ENCODE results near the gene RPTOR. TPM values are rescaled to one million over a fixed set of nuclear protein-coding genes. Genes with fewer than 3 reads are reported as not detected.

RPTOR gene
- total RNA-seq, 1 experiment from 2014 or later: 27.0 TPM

GRCh38 chr17:80824549-80825470 is 280.2 kb downstream of the RPTOR start:
- Histone ChIP-seq H3K36me3 (peaks cover 56% of the 10 kb centered on the region), H3K27ac (no peak overlapping the region), H3K4me1 (replicated peaks) (peaks cover 17% of the 10 kb centered on the region), H3K9me3 (replicated peaks) (no peaks in the 10 kb centered on the region), H3K27me3 (replicated peaks) (no peaks in the 10 kb centered on the region), H3K4me3 (no peak overlapping the region)
- no peak for DNase-seq (ENCODE audit: low read depth in 1 of 2, low spot score in 2 of 2)

- peaks cover 17% of the 10 kb centered on the region for H3K4me1 ChIP-seq (replicated peaks)
- no peak overlapping the region for H3K27ac ChIP-seq
- no peaks in the 10 kb centered on the region for H3K27me3 ChIP-seq (replicated peaks)
- no peak for DNase-seq (ENCODE audit: low read depth in 1 of 2, low spot score in 2 of 2)
- H3K4me3 ChIP-seq: no peak overlapping the region
- no peaks in the 10 kb centered on the region for H3K9me3 ChIP-seq (replicated peaks)
- peaks cover 56% of the 10 kb centered on the region for H3K36me3 ChIP-seq
Measured at GRCh38 chr17:80825471-80826345, 281.1 kb downstream of the RPTOR start.

- H3K36me3 ChIP-seq: peaks cover 56% of the 10 kb centered on the region
- no peaks in the 10 kb centered on the region for H3K27me3 ChIP-seq (replicated peaks)
- 0 out of 2 replicates have a peak overlapping the region, but pooled peaks have one; percentile 7 for H3K27ac ChIP-seq
- H3K4me1 ChIP-seq (replicated peaks): peaks cover 17% of the 10 kb centered on the region
- no peak for DNase-seq (ENCODE audit: low read depth in 1 of 2, low spot score in 2 of 2)
- H3K9me3 ChIP-seq (replicated peaks): no peaks in the 10 kb centered on the region
- H3K4me3 ChIP-seq: no peak overlapping the region
Measured at GRCh38 chr17:80826346-80826954, 281.8 kb downstream of the RPTOR start.

GRCh38 chr17:80826955-80827645 is 282.5 kb downstream of the RPTOR start:
- no peaks in the 10 kb centered on the region for H3K9me3 ChIP-seq (replicated peaks)
- peaks cover 21% of the 10 kb centered on the region for H3K4me1 ChIP-seq (replicated peaks)
- no peak overlapping the region for H3K4me3 ChIP-seq
- peak overlapping the region; percentile 40 for H3K27ac ChIP-seq
- no peaks in the 10 kb centered on the region for H3K27me3 ChIP-seq (replicated peaks)
- peaks cover 49% of the 10 kb centered on the region for H3K36me3 ChIP-seq
- peak; percentile 68 to 85 for DNase-seq (ENCODE audit: low read depth in 1 of 2, low spot score in 2 of 2)

- H3K27me3 ChIP-seq (replicated peaks): no peaks in the 10 kb centered on the region
- H3K4me3 ChIP-seq: no peak overlapping the region
- peaks cover 41% of the 10 kb centered on the region for H3K36me3 ChIP-seq
- H3K27ac ChIP-seq: peak overlapping the region; percentile 40
- H3K4me1 ChIP-seq (replicated peaks): peaks cover 28% of the 10 kb centered on the region
- no peaks in the 10 kb centered on the region for H3K9me3 ChIP-seq (replicated peaks)
- no peak for DNase-seq (ENCODE audit: low read depth in 1 of 2, low spot score in 2 of 2)
Measured at GRCh38 chr17:80827646-80828643, 283.3 kb downstream of the RPTOR start.

GRCh38 chr17:80829166-80829813 is 284.7 kb downstream of the RPTOR start:
- H3K9me3 ChIP-seq (replicated peaks): no peaks in the 10 kb centered on the region
- DNase-seq (ENCODE audit: low read depth in 1 of 2, low spot score in 2 of 2): no peak
- peaks cover 40% of the 10 kb centered on the region for H3K4me1 ChIP-seq (replicated peaks)
- H3K4me3 ChIP-seq: no peak overlapping the region
- peaks cover 28% of the 10 kb centered on the region for H3K36me3 ChIP-seq
- H3K27me3 ChIP-seq (replicated peaks): no peaks in the 10 kb centered on the region
- no peak overlapping the region for H3K27ac ChIP-seq

- H3K9me3 ChIP-seq (replicated peaks): no peaks in the 10 kb centered on the region
- H3K4me1 ChIP-seq (replicated peaks): peaks cover 40% of the 10 kb centered on the region
- no peaks in the 10 kb centered on the region for H3K27me3 ChIP-seq (replicated peaks)
- no peak overlapping the region for H3K4me3 ChIP-seq
- H3K36me3 ChIP-seq: peaks cover 28% of the 10 kb centered on the region
- DNase-seq (ENCODE audit: low read depth in 1 of 2, low spot score in 2 of 2): no peak
- H3K27ac ChIP-seq: no peak overlapping the region
Measured at GRCh38 chr17:80830020-80830780, 285.6 kb downstream of the RPTOR start.

GRCh38 chr17:80831491-80831890 is 286.9 kb downstream of the RPTOR start:
- Histone ChIP-seq H3K27ac (no peak overlapping the region), H3K4me3 (no peak overlapping the region), H3K4me1 (replicated peaks) (peaks cover 38% of the 10 kb centered on the region), H3K9me3 (replicated peaks) (no peaks in the 10 kb centered on the region), H3K36me3 (peaks cover 22% of the 10 kb centered on the region), H3K27me3 (replicated peaks) (no peaks in the 10 kb centered on the region)
- no peak for DNase-seq (ENCODE audit: low read depth in 1 of 2, low spot score in 2 of 2)

GRCh38 chr17:80832266-80832676 is 287.6 kb downstream of the RPTOR start:
- H3K36me3 ChIP-seq: peaks cover 15% of the 10 kb centered on the region
- no peaks in the 10 kb centered on the region for H3K27me3 ChIP-seq (replicated peaks)
- DNase-seq (ENCODE audit: low read depth in 1 of 2, low spot score in 2 of 2): peak; percentile 87 to 89
- H3K9me3 ChIP-seq (replicated peaks): no peaks in the 10 kb centered on the region
- peak overlapping the region; percentile 43 for H3K4me3 ChIP-seq
- peaks cover 30% of the 10 kb centered on the region for H3K4me1 ChIP-seq (replicated peaks)
- peak overlapping the region; percentile 97 for H3K27ac ChIP-seq

GRCh38 chr17:80832888-80833583 is 288.4 kb downstream of the RPTOR start:
- Histone ChIP-seq H3K4me3 (peak overlapping the region; percentile 43), H3K4me1 (replicated peaks) (peaks cover 24% of the 10 kb centered on the region), H3K36me3 (peaks cover 7% of the 10 kb centered on the region), H3K9me3 (replicated peaks) (no peaks in the 10 kb centered on the region), H3K27ac (peak overlapping the region; percentile 97), H3K27me3 (replicated peaks) (no peaks in the 10 kb centered on the region)
- DNase-seq (ENCODE audit: low read depth in 1 of 2, low spot score in 2 of 2): peak; percentile 99

All from SJSA1 (cell line).